Endothelial cell (in vitro differentiated cells): ENCODE results near the gene NECAB3. TPM values are rescaled to one million over a fixed set of nuclear protein-coding genes. Genes with fewer than 3 reads are reported as not detected.

ENCODE experiments used
- DNase-seq: peaks from one replicate; pipeline ENCODE4 v3.0.0; 2021; ENCODE audit warnings: low spot score
- H3K27ac Mint-ChIP-seq: one replicate; pipeline ENCODE4 v1.8.0; 2021; ENCODE audit warnings: mixed read lengths, inconsistent platforms; ENCODE audit not compliant: unreplicated experiment
- H3K27me3 Mint-ChIP-seq: one replicate; pipeline ENCODE4 v1.8.0; 2021; ENCODE audit warnings: mild to moderate bottlenecking, moderate library complexity, mixed read lengths, inconsistent platforms; ENCODE audit not compliant: unreplicated experiment
- H3K36me3 Mint-ChIP-seq: one replicate; pipeline ENCODE4 v1.8.0; 2021; ENCODE audit warnings: mild to moderate bottlenecking, low read depth, mixed read lengths, inconsistent platforms; ENCODE audit not compliant: unreplicated experiment
- H3K4me1 Mint-ChIP-seq: one replicate; pipeline ENCODE4 v1.8.0; 2021; ENCODE audit warnings: mild to moderate bottlenecking, mixed read lengths, inconsistent platforms; ENCODE audit not compliant: unreplicated experiment
- H3K4me3 Mint-ChIP-seq: one replicate; pipeline ENCODE4 v1.8.0; 2021; ENCODE audit warnings: mild to moderate bottlenecking, mixed read lengths, inconsistent platforms; ENCODE audit not compliant: unreplicated experiment
- H3K9me3 Mint-ChIP-seq: one replicate; pipeline ENCODE4 v1.8.0; 2021; ENCODE audit warnings: mixed read lengths, inconsistent platforms; ENCODE audit not compliant: unreplicated experiment
- CTCF ChIP-seq: fragments of 200-600 bp; sonication (generic); IDR thresholded peaks from one replicate; pipeline ENCODE4 v1.5.0; 2021; ENCODE audit warnings: antibody characterized with exemption; ENCODE audit not compliant: unreplicated experiment
- total RNA-seq: library from RNA; stranded (reverse); fragmentation: NEBNext Ultra II Directional; extraction: Animal tissue kit (Norgen Biotek cat#: 25700); gene quantifications from one replicate; pipeline ENCODE4 v1.2.1, GENCODE V29; 2021; ENCODE audit not compliant: unreplicated experiment

NECAB3 gene
- total RNA-seq, 1 donor from 2014 or later: 9.8 TPM

- no peak for TF ChIP-seq CTCF
- no peak overlapping the region for H3K27ac Mint-ChIP-seq
Observed at GRCh38 chr20:33654680-33655161, 19.5 kb downstream of the NECAB3 start.

GRCh38 chr20:33653900-33654596 lies 20.2 kb downstream of the NECAB3 start:
- no peaks in the 10 kb centered on the region for H3K4me1 Mint-ChIP-seq
- H3K9me3 Mint-ChIP-seq: no peaks in the 10 kb centered on the region
- H3K36me3 Mint-ChIP-seq: no peaks in the 10 kb centered on the region
- no peak for DNase-seq
- H3K27ac Mint-ChIP-seq: no peak overlapping the region
- no peak for TF ChIP-seq CTCF
- H3K4me3 Mint-ChIP-seq: no peak overlapping the region
- H3K27me3 Mint-ChIP-seq: peaks cover 4% of the 10 kb centered on the region

More at GRCh38 chr20:33654680-33655161, 19.5 kb downstream of the NECAB3 start:
- Mint-ChIP-seq H3K4me1 (no peaks in the 10 kb centered on the region), H3K9me3 (no peaks in the 10 kb centered on the region), H3K27me3 (peaks cover 4% of the 10 kb centered on the region), H3K36me3 (no peaks in the 10 kb centered on the region), H3K4me3 (no peak overlapping the region)
- no peak for DNase-seq

- Mint-ChIP-seq H3K27me3 (peaks cover 4% of the 10 kb centered on the region), H3K4me1 (no peaks in the 10 kb centered on the region), H3K27ac (no peak overlapping the region), H3K9me3 (no peaks in the 10 kb centered on the region), H3K4me3 (no peak overlapping the region), H3K36me3 (no peaks in the 10 kb centered on the region)
- peak; percentile 72 for TF ChIP-seq CTCF
- peak; percentile 76 for DNase-seq
Observed at GRCh38 chr20:33653218-33653899, 20.9 kb downstream of the NECAB3 start.

GRCh38 chr20:33651562-33652048 lies 22.6 kb downstream of the NECAB3 start:
- Mint-ChIP-seq H3K9me3 (no peaks in the 10 kb centered on the region), H3K36me3 (no peaks in the 10 kb centered on the region)

More at GRCh38 chr20:33651562-33652048, 22.6 kb downstream of the NECAB3 start:
- H3K27me3 Mint-ChIP-seq: peaks cover 4% of the 10 kb centered on the region
- no peak overlapping the region for H3K27ac Mint-ChIP-seq
- no peak for TF ChIP-seq CTCF
- H3K4me3 Mint-ChIP-seq: no peak overlapping the region
- DNase-seq: no peak
- H3K4me1 Mint-ChIP-seq: no peaks in the 10 kb centered on the region
